GM21786 (cell line): Measurements from ENCODE around the gene NPM1.
"Not testable (repeated sequence)": the region's sequence is repeated elsewhere in the genome, so short reads cannot be mapped to it uniquely, and the experiment has no call there.

ENCODE experiments used
- ATAC-seq: cut with Tn5 transposase; IDR thresholded peaks from one replicate; pipeline ENCODE4 v1.9.1; 2021; ENCODE audit not compliant: unreplicated experiment

NPM1 gene

GRCh38 chr5:171387345-171387969 lies at the start of gene NPM1:
NPM1 (plus strand) TSS chr5:171387849; CDS start chr5:171387949, 100 bp downstream.
- peak; percentile 81 for ATAC-seq

DNA sequence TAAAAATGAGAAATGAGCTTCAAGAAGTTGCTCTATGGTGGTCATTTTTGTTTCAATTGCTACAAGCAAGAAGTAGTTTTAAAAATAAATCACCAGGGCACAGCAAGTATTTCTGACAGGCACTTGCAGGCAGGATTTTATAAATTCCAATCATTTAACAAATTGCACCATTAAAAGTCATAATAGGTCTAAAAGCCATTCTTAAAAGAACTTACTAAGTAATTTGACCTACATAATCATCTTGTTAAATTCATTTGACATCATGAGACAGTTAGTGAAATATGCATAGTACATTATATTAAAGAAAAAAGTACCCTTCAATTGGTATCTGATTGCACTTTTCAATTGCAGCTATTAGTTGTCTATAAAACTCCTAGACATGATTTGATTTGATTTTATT lies 47.6 kb upstream of the NPM1 start:
- no peak for ATAC-seq

DNA sequence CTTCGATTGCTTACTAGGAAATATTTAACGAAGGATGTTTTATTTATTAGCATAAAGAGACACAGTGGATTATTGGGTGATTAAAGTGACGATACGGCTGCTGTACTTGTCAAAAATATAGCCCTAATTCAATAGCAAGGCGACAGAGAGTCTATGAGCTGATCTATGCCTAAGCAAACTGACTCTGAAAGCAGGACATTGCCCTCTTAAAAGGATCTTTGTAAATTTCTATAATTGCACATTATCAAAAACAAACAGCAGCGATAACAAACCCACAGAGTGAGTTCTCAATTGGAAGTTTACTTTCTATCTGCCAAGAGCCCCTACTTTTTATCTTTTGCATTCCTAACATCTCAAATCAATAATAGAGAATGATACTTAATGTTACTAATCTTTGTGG lies 47.2 kb upstream of the NPM1 start:
- no peak for ATAC-seq

DNA sequence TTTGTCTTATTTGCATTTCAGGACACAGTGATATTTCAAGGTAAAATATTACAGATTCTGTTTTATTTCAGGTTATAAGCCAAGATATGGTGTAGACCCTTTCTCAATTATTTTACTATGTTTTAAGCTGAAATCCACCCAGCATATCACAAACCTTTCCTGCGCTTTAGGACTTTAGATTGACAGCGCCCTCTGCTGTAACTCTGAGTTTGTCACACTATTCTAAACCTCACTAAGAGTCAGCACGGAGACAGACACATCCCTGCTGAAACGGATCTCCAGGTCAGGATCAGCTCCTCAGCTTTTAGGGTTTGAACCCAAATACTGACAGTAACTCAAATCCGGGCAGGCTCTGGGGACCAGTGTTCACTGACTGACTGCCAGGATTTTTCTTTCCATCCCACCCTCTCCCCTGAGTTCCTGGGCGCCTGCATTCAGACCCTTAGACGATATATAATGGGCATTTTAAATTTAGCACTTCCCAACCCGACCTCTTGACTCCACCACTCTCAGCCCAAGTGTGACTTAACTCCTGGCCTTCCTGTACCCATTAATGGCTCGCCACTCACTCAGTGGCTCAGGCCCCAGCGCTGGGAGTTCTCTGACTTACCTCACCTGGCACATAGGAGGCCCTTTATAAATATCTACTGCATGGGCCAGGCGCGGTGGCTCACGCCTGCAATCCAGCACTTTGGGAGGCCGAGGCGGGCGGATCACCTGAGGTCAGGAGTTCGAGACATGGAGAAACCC lies 45.1 kb upstream of the NPM1 start:
- peak; percentile 72 for ATAC-seq

DNA sequence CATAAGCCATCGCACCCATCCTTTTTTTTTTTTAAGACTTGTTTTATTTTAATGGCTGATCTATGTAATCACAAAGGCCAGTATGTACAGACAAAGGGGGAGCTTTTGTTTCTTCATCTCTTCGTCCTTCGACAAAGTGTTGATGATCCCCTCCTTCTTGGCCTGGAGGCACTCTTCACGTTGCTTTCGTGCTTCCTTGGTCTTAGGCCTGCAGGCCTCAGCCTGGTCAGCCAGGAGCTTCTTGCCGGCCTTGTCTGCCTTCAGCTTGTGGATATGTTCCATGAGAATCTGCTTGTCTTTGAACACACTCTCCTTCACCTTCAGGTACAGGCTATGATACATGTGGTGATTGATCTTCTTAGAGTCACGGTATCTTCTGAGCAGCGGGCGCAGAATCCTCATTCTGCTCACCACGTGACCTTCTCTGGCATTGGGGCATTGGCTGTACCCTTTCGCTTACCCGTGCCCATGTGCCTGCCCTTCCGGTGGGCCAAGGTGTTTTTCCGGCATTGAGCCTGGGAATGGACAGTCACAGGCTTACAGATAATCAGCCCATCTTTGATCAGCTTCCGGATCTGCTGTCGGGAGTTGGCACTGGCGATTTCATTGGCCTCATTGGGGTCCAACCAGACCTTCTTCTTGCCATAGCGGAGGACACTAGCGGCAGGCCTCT lies 42.6 kb upstream of the NPM1 start:
- ATAC-seq: no peak

GRCh38 chr5:171351536-171352073 lies 36.0 kb upstream of the NPM1 start:
- ATAC-seq: no peak

- peak; percentile 98 for ATAC-seq
Measured at GRCh38 chr5:171355302-171355724, 32.3 kb upstream of the NPM1 start.

- no peak for ATAC-seq
Measured at GRCh38 chr5:171357843-171358242, 29.8 kb upstream of the NPM1 start.

GRCh38 chr5:171361151-171361550 lies 26.5 kb upstream of the NPM1 start:
- not testable (repeated sequence) for ATAC-seq

- ATAC-seq: not testable (repeated sequence)
Measured at GRCh38 chr5:171363249-171363648, 24.4 kb upstream of the NPM1 start.

DNA sequence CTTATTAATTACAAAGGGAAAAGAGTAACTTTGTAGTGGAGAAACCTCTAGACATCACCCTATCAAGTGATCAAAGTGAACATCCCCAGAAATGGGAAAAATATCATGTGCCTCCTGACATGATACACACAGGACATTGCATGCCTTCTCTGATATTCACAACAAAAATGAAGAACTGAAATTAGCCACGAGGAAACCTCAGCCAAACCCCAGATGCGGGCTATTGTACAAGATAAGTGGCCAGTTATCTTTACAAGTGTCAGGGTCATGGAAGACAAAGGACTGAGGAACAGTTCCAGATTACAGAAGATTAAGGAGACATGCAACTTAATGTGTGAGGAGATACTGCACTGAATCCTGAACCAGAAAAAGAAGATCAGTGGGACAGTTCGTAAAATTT lies 23.8 kb upstream of the NPM1 start:
- peak; percentile 60 for ATAC-seq

DNA sequence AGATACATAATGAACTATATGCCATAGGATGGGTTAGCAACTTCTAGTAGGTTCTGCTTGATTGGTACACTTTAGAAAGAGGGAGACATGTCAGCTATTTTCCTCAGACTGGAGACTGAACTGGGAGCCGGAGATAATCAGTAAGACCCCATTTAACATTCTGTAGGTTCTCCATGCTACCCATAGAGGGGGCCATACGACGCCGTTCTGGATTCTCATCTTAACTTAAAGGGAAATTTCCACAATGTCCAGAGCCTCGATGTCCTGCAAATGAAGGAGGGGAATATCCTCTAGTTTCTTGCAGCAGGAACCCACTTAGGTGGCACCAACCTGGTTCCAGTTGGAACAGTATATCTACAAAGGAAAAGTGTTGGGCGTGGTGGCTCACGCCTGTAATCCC lies 22.3 kb upstream of the NPM1 start:
- ATAC-seq: no peak

- no peak for ATAC-seq
Measured at GRCh38 chr5:171366645-171367044, 21.0 kb upstream of the NPM1 start.

DNA sequence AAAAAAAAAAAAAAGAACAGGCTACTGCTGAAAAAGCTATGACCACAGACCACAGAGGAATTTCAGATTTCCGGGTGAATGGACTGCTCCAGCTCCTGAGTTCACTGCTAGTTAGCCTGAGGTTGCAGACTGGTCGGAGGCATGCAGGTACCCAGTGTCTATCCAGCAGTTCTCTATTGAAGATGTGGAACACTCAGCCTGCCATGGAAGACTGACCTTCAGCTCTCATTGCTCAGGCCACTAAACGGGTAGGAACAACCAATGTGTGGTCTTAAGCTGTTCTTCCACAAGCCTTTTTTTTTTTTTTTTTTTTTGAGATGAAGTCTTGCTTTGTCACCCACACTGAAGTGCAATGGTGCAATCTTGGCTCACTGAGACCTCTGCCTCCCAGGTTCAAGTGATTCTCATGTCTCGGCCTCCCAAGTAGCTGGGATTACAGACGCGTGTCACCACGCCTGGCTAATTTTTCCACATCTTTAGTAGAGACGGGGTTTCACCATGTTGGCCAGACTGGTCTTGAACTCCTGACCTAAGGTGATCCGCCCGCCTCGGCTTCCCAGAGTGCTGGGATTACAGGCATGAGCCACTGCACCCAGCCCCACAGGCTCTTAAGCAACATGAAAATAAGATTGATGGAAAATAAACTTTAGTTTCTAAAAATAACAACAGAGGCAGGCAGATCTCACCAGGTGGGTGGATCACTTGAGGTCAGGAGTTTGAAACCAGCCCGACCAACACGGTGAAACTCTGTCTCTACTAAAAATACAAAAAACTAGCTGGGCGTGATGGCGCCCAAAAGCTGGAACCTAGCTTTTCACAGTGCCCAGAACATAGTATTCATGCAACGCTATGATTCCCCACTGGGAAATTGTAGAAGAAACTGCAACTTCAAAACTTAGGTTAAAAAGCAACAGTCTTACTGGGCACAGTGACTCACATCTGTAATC lies 20.0 kb upstream of the NPM1 start:
- peak; percentile 48 for ATAC-seq

DNA sequence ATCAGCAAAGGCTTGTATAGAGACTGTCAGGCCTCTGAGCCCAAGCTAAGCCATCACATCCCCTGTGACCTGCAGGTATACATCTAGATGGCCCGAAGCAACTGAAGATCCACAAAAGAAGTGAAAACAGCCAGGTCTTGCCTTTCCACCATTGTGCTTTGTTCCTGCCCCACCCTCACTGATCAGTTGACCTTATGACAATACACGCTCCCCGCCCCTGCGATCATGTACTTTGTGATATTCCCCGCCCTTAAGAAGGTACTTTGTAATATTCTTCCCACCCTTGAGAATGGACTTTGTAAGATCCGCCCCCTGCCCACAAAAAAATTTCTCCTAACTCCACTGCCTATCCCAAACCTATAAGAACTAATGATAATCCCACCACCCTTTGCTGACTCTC lies 18.6 kb upstream of the NPM1 start:
- ATAC-seq: no peak

GRCh38 chr5:171369898-171370297 lies 17.8 kb upstream of the NPM1 start:
- no peak for ATAC-seq

DNA sequence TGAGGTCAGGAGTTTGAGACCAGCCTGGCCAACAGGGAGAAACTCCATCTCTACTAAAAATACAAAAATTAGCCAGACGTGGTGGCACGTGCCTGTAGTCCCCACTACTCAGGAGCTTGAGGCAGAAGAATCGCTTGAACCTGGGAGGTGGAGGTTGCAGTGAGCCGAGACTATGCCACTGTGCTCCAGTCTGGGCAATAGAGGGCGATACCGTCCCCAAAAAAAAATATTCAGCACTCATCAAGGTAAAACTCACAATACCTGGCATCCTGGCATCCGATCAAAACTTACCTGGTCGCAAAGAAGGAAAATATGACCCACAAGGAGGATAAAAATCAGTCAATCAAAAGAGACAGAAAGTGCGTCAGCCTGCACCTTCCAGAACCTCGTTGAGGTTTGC lies 16.8 kb upstream of the NPM1 start:
- ATAC-seq: not testable (repeated sequence)

GRCh38 chr5:171371326-171371725 lies 16.3 kb upstream of the NPM1 start:
- ATAC-seq: no peak

GRCh38 chr5:171379961-171380360 lies 7.7 kb upstream of the NPM1 start:
- ATAC-seq: no peak

- ATAC-seq: not testable (repeated sequence)
Measured at GRCh38 chr5:171384416-171384815, 3.2 kb upstream of the NPM1 start.

GRCh38 chr5:171384999-171385398 lies 2.6 kb upstream of the NPM1 start:
- not testable (repeated sequence) for ATAC-seq
